KMS-11 (cell line): Measurements from ENCODE around the gene BTBD9.

Source experiments
- H2AFZ ChIP-seq: fragments of 200-600 bp; sonication (generic); 2 replicates; pipeline ENCODE4 v1.6.1; 2016; ENCODE audit warnings: antibody characterized with exemption, mixed run types, low read depth
- H3K27ac ChIP-seq: fragments of 200-600 bp; sonication (generic); 2 replicates; pipeline ENCODE4 v1.6.1; 2016; ENCODE audit warnings: mild to moderate bottlenecking, mixed run types
- H3K27me3 ChIP-seq: fragments of 200-600 bp; sonication (generic); 2 replicates; pipeline ENCODE4 v1.6.1; 2017; ENCODE audit warnings: mild to moderate bottlenecking, low read depth, mixed run types, moderate library complexity; ENCODE audit not compliant: insufficient read depth
- H3K36me3 ChIP-seq: fragments of 200-600 bp; sonication (generic); 2 replicates; pipeline ENCODE4 v1.6.1; 2017; ENCODE audit warnings: mild to moderate bottlenecking, mixed run types; ENCODE audit not compliant: insufficient read depth
- H3K4me1 ChIP-seq: fragments of 200-600 bp; sonication (generic); 2 replicates; pipeline ENCODE4 v1.6.1; 2016; ENCODE audit warnings: mild to moderate bottlenecking, low read depth, mixed run types; ENCODE audit not compliant: poor library complexity, severe bottlenecking
- H3K4me2 ChIP-seq: fragments of 200-600 bp; sonication (generic); 2 replicates; pipeline ENCODE4 v1.7.0; 2016; ENCODE audit warnings: mild to moderate bottlenecking, mixed run types
- H3K4me3 ChIP-seq: fragments of 200-600 bp; sonication (generic); IDR thresholded peaks from 2 replicates; pipeline ENCODE4 v1.6.1; 2017; ENCODE audit warnings: low read depth, low read length, mixed read lengths; ENCODE audit not compliant: insufficient read depth
- H3K79me2 ChIP-seq: fragments of 200-600 bp; sonication (generic); 2 replicates; pipeline ENCODE4 v1.6.1; 2016; ENCODE audit warnings: low read depth, mixed run types; ENCODE audit not compliant: insufficient read depth
- H3K9ac ChIP-seq: fragments of 200-600 bp; sonication (generic); 2 replicates; pipeline ENCODE4 v1.6.1; 2016; ENCODE audit warnings: mild to moderate bottlenecking, mixed run types
- H4K20me1 ChIP-seq: fragments of 200-600 bp; sonication (generic); 2 replicates; pipeline ENCODE4 v1.6.1; 2016; ENCODE audit warnings: mild to moderate bottlenecking, mixed run types; ENCODE audit not compliant: insufficient read depth
- CTCF ChIP-seq: fragments of 200-600 bp; sonication (generic); conservative IDR thresholded peaks from 2 replicates; pipeline ENCODE4 v1.6.1; 2017; ENCODE audit warnings: low read depth, mild to moderate bottlenecking, antibody characterized with exemption, low read length, moderate library complexity, mixed read lengths

The BTBD9 gene

GRCh38 chr6:38149531-38149930 is 490.2 kb downstream of the BTBD9 start:
- Histone ChIP-seq H2AFZ (no peak overlapping the region), H3K36me3 (no peaks in the 10 kb centered on the region), H3K9ac (no peak overlapping the region), H3K4me1 (no peaks in the 10 kb centered on the region), H3K79me2 (no peaks in the 10 kb centered on the region), H3K27ac (no peak overlapping the region), H3K27me3 (no peaks in the 10 kb centered on the region), H3K4me2 (no peak overlapping the region), H3K4me3 (no peak overlapping the region), H4K20me1 (no peaks in the 10 kb centered on the region)
- no peak for TF ChIP-seq CTCF

GRCh38 chr6:38148606-38149005 is 491.1 kb downstream of the BTBD9 start:
- H2AFZ ChIP-seq, result no peak overlapping the region
- H3K27ac ChIP-seq, result no peak overlapping the region
- H4K20me1 ChIP-seq, result no peaks in the 10 kb centered on the region
- no peaks in the 10 kb centered on the region for H3K79me2 ChIP-seq
- H3K4me1 ChIP-seq, result no peaks in the 10 kb centered on the region
- no peak overlapping the region for H3K4me2 ChIP-seq
- H3K4me3 ChIP-seq, result no peak overlapping the region
- H3K36me3 ChIP-seq, result no peaks in the 10 kb centered on the region
- H3K9ac ChIP-seq, result no peak overlapping the region
- no peaks in the 10 kb centered on the region for H3K27me3 ChIP-seq
- TF ChIP-seq CTCF, result no peak

- H3K9ac ChIP-seq, result no peak overlapping the region
- no peak for TF ChIP-seq CTCF
- H4K20me1 ChIP-seq, result no peaks in the 10 kb centered on the region
- H3K4me3 ChIP-seq, result no peak overlapping the region
- H3K79me2 ChIP-seq, result no peaks in the 10 kb centered on the region
- H3K27me3 ChIP-seq, result no peaks in the 10 kb centered on the region
- H3K27ac ChIP-seq, result no peak overlapping the region
- no peak overlapping the region for H2AFZ ChIP-seq
- no peak overlapping the region for H3K4me2 ChIP-seq
- H3K4me1 ChIP-seq, result no peaks in the 10 kb centered on the region
- no peaks in the 10 kb centered on the region for H3K36me3 ChIP-seq
These were observed 493.0 kb downstream of the BTBD9 start for GRCh38 chr6:38146734-38147027.

- Histone ChIP-seq H3K9ac (no peak overlapping the region), H3K36me3 (no peaks in the 10 kb centered on the region), H2AFZ (no peak overlapping the region), H3K4me2 (no peak overlapping the region), H4K20me1 (no peaks in the 10 kb centered on the region), H3K27ac (no peak overlapping the region), H3K4me1 (no peaks in the 10 kb centered on the region), H3K4me3 (no peak overlapping the region), H3K27me3 (no peaks in the 10 kb centered on the region), H3K79me2 (no peaks in the 10 kb centered on the region)
- TF ChIP-seq CTCF, result no peak
These were observed 493.6 kb downstream of the BTBD9 start for GRCh38 chr6:38146021-38146733.
